GM21447 (cell line): Measurements from ENCODE around the gene WDR73.

ENCODE experiments used
- ATAC-seq: cut with Tn5 transposase; IDR thresholded peaks from one replicate; pipeline ENCODE4 v1.9.1; 2021; ENCODE audit not compliant: unreplicated experiment

WDR73 gene

GRCh38 chr15:84621358-84621979 is 32.6 kb downstream of the WDR73 start:
- no peak for ATAC-seq

- no peak for ATAC-seq
Measured at GRCh38 chr15:84620626-84621025, 33.5 kb downstream of the WDR73 start.

DNA sequence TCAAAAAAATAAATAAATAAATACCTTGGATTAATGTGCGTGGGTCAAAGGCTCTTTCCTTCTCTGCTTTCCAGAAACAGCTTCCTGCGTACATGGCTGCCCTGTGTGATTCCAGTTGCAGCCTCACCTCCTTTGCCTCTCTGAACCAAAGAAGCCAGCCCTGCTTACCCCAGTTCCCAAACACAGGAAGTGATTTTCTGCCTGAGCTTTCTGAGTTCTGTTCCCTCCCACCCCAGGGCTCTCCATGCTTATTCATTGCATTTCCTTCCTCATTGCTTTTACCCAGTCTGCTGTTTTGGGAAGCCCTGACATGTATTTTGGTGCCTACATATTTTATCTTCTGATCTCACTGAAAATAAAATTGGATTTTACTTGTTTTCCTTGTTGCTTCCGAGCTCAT is 37.8 kb downstream of the WDR73 start:
- no peak for ATAC-seq

- no peak for ATAC-seq
Measured at GRCh38 chr15:84611631-84612030, 42.5 kb downstream of the WDR73 start.

- ATAC-seq, result no peak
Measured at GRCh38 chr15:84609818-84610525, 44.1 kb downstream of the WDR73 start.

GRCh38 chr15:84608707-84609284 is 45.3 kb downstream of the WDR73 start:
- no peak for ATAC-seq

- ATAC-seq, result no peak
Measured at GRCh38 chr15:84606653-84607120, 47.4 kb downstream of the WDR73 start.

DNA sequence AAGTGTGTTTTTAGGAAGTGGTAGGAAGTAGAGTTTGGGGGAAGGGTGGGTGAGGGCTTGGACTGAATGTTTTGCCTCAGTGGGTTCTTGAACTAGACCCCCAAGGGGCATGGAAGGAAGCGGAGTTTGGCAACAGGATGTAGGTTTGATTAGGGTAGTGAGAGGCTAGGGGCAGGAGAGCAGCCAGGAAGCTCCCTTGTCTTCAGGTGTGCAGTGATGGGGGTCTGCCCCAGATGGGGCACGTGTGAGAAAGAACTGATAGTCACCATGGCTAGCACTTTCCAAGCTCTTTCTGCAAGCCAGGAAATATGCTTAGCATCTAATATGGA is 48.6 kb downstream of the WDR73 start:
- no peak for ATAC-seq

- ATAC-seq, result no peak
Measured at GRCh38 chr15:84604826-84605553, 49.1 kb downstream of the WDR73 start.

DNA sequence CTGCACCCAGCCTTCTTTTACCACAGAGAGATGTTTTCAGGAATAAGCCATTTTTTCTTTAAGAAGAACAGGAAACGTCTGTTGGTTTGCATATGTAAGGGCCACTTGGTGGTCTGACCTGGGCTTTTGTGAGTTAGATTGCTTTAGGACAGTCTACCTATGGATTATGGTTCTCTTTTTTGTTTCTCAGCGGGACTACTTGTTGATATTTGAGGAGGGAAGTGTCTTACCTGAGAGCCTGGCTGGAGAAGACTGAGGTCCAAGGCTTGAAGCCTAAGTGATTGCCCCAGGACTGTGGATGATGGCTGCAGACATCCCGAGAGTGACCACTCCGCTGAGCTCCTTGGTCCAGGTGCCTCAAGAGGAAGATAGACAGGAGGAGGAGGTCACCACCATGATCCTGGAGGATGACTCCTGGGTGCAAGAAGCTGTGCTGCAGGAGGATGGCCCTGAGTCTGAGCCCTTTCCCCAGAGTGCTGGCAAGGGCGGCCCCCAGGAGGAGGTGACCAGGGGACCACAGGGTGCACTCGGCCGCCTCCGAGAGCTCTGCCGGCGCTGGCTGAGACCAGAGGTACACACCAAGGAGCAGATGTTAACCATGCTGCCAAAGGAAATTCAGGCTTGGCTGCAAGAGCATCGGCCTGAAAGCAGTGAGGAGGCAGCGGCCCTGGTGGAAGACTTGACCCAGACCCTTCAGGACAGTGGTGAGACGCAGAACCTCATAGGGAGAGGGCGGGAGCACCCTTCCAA is 50.3 kb downstream of the WDR73 start:
- no peak for ATAC-seq

GRCh38 chr15:84601555-84601838 is 52.6 kb downstream of the WDR73 start:
- ATAC-seq, result no peak

DNA sequence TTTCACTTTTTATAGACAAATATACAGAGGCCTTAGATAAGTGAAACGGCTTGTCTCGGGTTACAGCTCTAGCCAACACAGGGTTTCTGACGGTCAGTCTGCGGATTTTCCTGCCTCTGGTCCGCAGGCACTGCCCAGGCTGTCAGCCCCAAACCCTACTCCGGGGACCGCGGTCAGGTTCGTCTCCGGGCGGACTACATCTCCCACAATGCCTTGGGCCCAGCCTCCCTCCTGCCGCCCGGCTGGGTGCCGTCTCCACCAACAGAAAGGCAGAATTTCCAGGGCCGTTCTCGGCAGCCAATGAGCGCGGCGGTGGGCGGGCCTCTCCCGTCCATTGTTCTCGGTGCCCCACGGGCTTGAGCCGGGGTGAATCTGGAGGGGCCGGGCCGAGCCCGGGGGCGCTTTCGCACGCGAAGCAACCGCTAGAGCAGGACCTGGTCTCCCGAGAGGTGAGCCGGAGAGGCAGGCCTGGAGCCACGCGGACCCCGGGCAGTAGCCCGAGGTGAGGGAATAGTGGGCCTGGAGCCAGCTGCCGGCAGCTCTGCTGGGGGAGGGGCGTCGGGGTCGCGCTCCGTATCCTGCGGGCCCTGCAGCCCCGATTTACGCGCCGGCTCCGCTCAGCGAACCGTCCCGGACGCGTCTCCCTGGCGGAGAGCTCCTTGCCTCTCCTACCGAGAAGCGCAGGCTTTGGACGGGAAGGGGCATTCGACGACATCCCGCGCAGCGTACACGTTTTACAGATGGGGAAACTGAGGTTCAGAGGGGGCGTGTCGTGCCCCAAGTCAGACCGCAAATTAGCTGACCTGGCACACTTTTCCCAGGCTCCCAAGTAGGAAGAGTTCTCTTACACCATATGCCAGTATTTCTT is 53.2 kb downstream of the WDR73 start, which contains the start of gene ZSCAN2:
ZSCAN2 (plus strand) TSS at position 323 of the 868 bp plus-strand sequence. CDS start 2,919 bp downstream, outside the sequence.
- ATAC-seq, result peak; percentile 93

GRCh38 chr15:84600331-84600686 is 53.8 kb downstream of the WDR73 start:
- ATAC-seq, result no peak

GRCh38 chr15:84599906-84600305 is 54.2 kb downstream of the WDR73 start:
- ATAC-seq, result no peak

- no peak for ATAC-seq
Measured at GRCh38 chr15:84598993-84599392, 55.1 kb downstream of the WDR73 start.

DNA sequence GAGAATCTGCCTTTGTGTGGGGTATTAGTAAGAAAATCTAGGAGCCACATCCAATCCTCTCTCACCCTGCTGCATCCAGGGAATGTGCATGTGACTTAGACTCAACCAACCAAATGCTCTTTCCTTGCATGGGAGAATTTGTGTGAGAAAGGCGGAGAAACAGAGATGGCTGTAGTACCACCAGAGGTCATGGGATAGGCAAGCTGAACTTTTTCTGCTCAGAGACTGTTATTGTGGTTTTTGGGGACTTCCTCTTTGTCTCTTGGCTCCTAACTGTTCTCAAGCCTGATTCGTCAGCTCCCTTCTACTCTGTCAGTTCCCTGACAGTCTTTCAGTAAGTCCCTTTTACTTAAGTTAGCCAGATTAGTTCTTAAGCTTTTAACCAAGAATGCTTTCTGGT is 55.8 kb downstream of the WDR73 start:
- ATAC-seq, result peak; percentile 49

GRCh38 chr15:84597296-84597695 is 56.8 kb downstream of the WDR73 start:
- no peak for ATAC-seq

GRCh38 chr15:84595660-84596059 is 58.4 kb downstream of the WDR73 start:
- no peak for ATAC-seq

- no peak for ATAC-seq
Measured at GRCh38 chr15:84594617-84595290, 59.3 kb downstream of the WDR73 start.

- ATAC-seq, result no peak
Measured at GRCh38 chr15:84591815-84592214, 62.3 kb downstream of the WDR73 start.
